ENCODE results near the gene RHCG. TPM values are rescaled to one million over a fixed set of nuclear protein-coding genes. Genes with fewer than 3 reads are reported as not detected.
"Not testable (repeated sequence)": the region's sequence is repeated elsewhere in the genome, so short reads cannot be mapped to it uniquely, and the experiment has no call there.

Gene RHCG
- total RNA-seq, 4 donors from 2014 or later = 4.8 TPM; not detected in 3

GRCh38 chr15:89472785-89473256 is 23.6 kb downstream of the RHCG start:
- Histone ChIP-seq H3K4me1 (peaks cover 0 to 5% (median 0%) of the 10 kb centered on the region in 4 donors), H3K9me3 (peaks cover 0 to 8% (median 0%) of the 10 kb centered on the region in 4 donors), H3K27ac (no peak overlapping the region), H3K36me3 (no peaks in the 10 kb centered on the region), H3K4me3 (no peak overlapping the region), H3K27me3 (peaks cover 0 to 66% of the 10 kb centered on the region in 2 donors)
- TF ChIP-seq EP300 (IDR thresholded peaks at IDR 0.05) (no peak), CTCF (IDR thresholded peaks at IDR 0.05) (peak in 4 of 5 experiments; percentile 19 to 42 (median 28))
- WGBS, 2 donors = 10 to 15% methylated on average over 3 to 7 of the region's 7 CpGs
- no peak for DNase-seq (ENCODE audit: low spot score in 2 of 2)

GRCh38 chr15:89469426-89470096 is 26.8 kb downstream of the RHCG start:
- Histone ChIP-seq H3K36me3 (no peaks in the 10 kb centered on the region), H3K27me3 (peaks cover 0 to 42% of the 10 kb centered on the region in 2 donors), H3K9me3 (peaks cover 0 to 8% (median 0%) of the 10 kb centered on the region in 4 donors), H3K4me1 (peaks cover 0 to 5% (median 0%) of the 10 kb centered on the region in 4 donors), H3K27ac (no peak overlapping the region), H3K4me3 (no peak overlapping the region)
- TF ChIP-seq CTCF (IDR thresholded peaks at IDR 0.05) (no peak), POLR2A (IDR thresholded peaks at IDR 0.05) (no peak), EP300 (IDR thresholded peaks at IDR 0.05) (no peak)
- DNase-seq (ENCODE audit: low spot score in 2 of 2) = no peak
- WGBS, 2 donors = 51 to 58% methylated on average over 10 to 11 of the region's 15 CpGs

GRCh38 chr15:89468813-89469212 is 27.6 kb downstream of the RHCG start:
- H3K9me3 ChIP-seq; H3K4me3 ChIP-seq; H3K27ac ChIP-seq; H3K36me3 ChIP-seq; DNase-seq (ENCODE audit: low spot score in 2 of 2); H3K4me1 ChIP-seq: not testable (repeated sequence)
- H3K27me3 ChIP-seq = peaks cover 0 to 42% of the 10 kb centered on the region in 2 donors
- WGBS, 2 donors = 3 to 4% methylated on average over 1 of the region's 1 CpG

- 84 to 85% methylated on average over 8 of the region's 8 CpGs for WGBS, 2 donors
These were observed 33.3 kb downstream of the RHCG start for GRCh38 chr15:89463113-89463512.

GRCh38 chr15:89462198-89462912 is 34.0 kb downstream of the RHCG start:
- H3K4me3 ChIP-seq = no peak overlapping the region
- TF ChIP-seq EP300 (IDR thresholded peaks at IDR 0.05) = no peak
- no peak for TF ChIP-seq CTCF (IDR thresholded peaks at IDR 0.05)
- H3K36me3 ChIP-seq = no peaks in the 10 kb centered on the region
- H3K4me1 ChIP-seq = no peaks in the 10 kb centered on the region
- no peaks in the 10 kb centered on the region for H3K27me3 ChIP-seq
- DNase-seq (ENCODE audit: low spot score in 2 of 2) = no peak
- 69 to 78% methylated on average over 9 of the region's 9 CpGs for WGBS, 2 donors
- no peak overlapping the region for H3K27ac ChIP-seq
- H3K9me3 ChIP-seq = no peaks in the 10 kb centered on the region

More at GRCh38 chr15:89463113-89463512, 33.3 kb downstream of the RHCG start:
- DNase-seq (ENCODE audit: low spot score in 2 of 2) = no peak
- Histone ChIP-seq H3K36me3 (no peaks in the 10 kb centered on the region), H3K9me3 (no peaks in the 10 kb centered on the region), H3K4me3 (no peak overlapping the region), H3K4me1 (no peaks in the 10 kb centered on the region), H3K27ac (no peak overlapping the region), H3K27me3 (no peaks in the 10 kb centered on the region)
- TF ChIP-seq CTCF (IDR thresholded peaks at IDR 0.05) (no peak), EP300 (IDR thresholded peaks at IDR 0.05) (no peak)

All from tibial nerve (tissue), 4 donors.